C4-2B (cell line): ENCODE data around the gene TRAP1.

Experiments
- ZFX ChIP-seq: fragments of 450-650 bp; IDR thresholded peaks from 2 replicates; pipeline ENCODE4 v1.6.1; 2017
- TF ChIP-seq, protein P1 (sequence below): fragments of 450-650 bp; conservative IDR thresholded peaks from 2 replicates; pipeline ENCODE4 v1.5.1; 2017; ENCODE audit warnings: mild to moderate bottlenecking

DNA sequence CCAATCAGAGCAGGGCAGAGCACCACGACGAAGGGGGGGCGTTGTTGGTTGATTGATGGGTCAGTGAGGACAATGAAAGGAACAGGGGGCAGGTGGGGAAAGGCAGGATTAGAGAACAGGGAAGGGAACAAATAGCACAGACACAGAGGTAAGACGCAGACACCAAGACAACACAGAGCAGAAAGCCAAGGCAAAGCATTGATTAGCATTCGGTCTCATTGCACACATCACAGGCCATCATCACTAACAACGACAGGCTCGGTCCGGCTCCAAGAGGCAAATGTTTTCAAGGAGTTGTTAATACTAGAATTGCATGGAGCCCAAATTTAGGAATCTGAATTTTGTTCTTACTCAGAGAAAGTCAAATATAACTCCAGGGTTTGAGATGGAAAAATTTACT lies 34.6 kb upstream of the TRAP1 start:
- TF ChIP-seq, protein P1, sequence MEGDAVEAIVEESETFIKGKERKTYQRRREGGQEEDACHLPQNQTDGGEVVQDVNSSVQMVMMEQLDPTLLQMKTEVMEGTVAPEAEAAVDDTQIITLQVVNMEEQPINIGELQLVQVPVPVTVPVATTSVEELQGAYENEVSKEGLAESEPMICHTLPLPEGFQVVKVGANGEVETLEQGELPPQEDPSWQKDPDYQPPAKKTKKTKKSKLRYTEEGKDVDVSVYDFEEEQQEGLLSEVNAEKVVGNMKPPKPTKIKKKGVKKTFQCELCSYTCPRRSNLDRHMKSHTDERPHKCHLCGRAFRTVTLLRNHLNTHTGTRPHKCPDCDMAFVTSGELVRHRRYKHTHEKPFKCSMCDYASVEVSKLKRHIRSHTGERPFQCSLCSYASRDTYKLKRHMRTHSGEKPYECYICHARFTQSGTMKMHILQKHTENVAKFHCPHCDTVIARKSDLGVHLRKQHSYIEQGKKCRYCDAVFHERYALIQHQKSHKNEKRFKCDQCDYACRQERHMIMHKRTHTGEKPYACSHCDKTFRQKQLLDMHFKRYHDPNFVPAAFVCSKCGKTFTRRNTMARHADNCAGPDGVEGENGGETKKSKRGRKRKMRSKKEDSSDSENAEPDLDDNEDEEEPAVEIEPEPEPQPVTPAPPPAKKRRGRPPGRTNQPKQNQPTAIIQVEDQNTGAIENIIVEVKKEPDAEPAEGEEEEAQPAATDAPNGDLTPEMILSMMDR: no peak
- TF ChIP-seq ZFX: no peak
